GM19328 (cell line): ENCODE data around the gene CIZ1.

Source experiments
- ATAC-seq: cut with Tn5 transposase; IDR thresholded peaks from one replicate; pipeline ENCODE4 v1.9.1; 2021; ENCODE audit warnings: mild to moderate bottlenecking, moderate library complexity; ENCODE audit not compliant: unreplicated experiment

The CIZ1 gene

GRCh38 chr9:128164307-128164885 is 27.0 kb downstream of the CIZ1 start:
- ATAC-seq, result no peak

- no peak for ATAC-seq
These were observed 27.7 kb downstream of the CIZ1 start for GRCh38 chr9:128163523-128164306.

GRCh38 chr9:128163027-128163515 is 28.3 kb downstream of the CIZ1 start:
- no peak for ATAC-seq

- ATAC-seq, result no peak
These were observed 29.0 kb downstream of the CIZ1 start for GRCh38 chr9:128162215-128163026.

- no peak for ATAC-seq
These were observed 30.0 kb downstream of the CIZ1 start for GRCh38 chr9:128161215-128161902.

GRCh38 chr9:128160603-128160987 is 30.8 kb downstream of the CIZ1 start:
- ATAC-seq, result peak; percentile 8

- ATAC-seq, result peak; percentile 71
These were observed 31.4 kb downstream of the CIZ1 start, which contains the start of gene BBLN for GRCh38 chr9:128159784-128160602. BBLN (plus strand) TSS chr9:128160265; CDS start chr9:128160408, 143 bp downstream.

GRCh38 chr9:128159522-128159783 is 31.9 kb downstream of the CIZ1 start:
- ATAC-seq, result no peak

GRCh38 chr9:128155736-128156500 is 35.5 kb downstream of the CIZ1 start:
- no peak for ATAC-seq

GRCh38 chr9:128153947-128154695 is 37.3 kb downstream of the CIZ1 start:
- ATAC-seq, result no peak

GRCh38 chr9:128153060-128153946 is 38.1 kb downstream of the CIZ1 start:
- ATAC-seq, result no peak

- ATAC-seq, result no peak
These were observed 39.0 kb downstream of the CIZ1 start for GRCh38 chr9:128152133-128153059.

GRCh38 chr9:128151309-128152132 is 39.9 kb downstream of the CIZ1 start:
- ATAC-seq, result no peak

- no peak for ATAC-seq
These were observed 40.6 kb downstream of the CIZ1 start for GRCh38 chr9:128150594-128151308.

GRCh38 chr9:128149951-128150593 is 41.3 kb downstream of the CIZ1 start:
- ATAC-seq, result no peak
